ENCODE measurements around the gene OCIAD2. TPM values are rescaled to one million over a fixed set of nuclear protein-coding genes. Genes with fewer than 3 reads are reported as not detected.

The OCIAD2 gene
- total and polyA plus RNA-seq, 2 of the 8 experiments (the other 6 are each of a cell fraction or from before 2014, with no cell fraction given) = 105 to 122 TPM

GRCh38 chr4:48943387-48943786, 36.8 kb upstream of the OCIAD2 start:
- ChIA-PET POLR2A (ENCODE audit: partially characterized antibody) (no interaction called here), CTCF (ENCODE audit: partially characterized antibody) (interaction anchor here (1.0 to 5.5 kb wide), 10 partner anchors 12 to 868 kb away, joined by 3 to 101 read pairs (median 5); partner anchors contain the start of gene OCIAD2)
- Histone ChIP-seq H2AK5ac (ENCODE audit: low read depth, low read length) (no peak overlapping the region), H3K4me2 (ENCODE audit: insufficient read depth in 1 of 2, low read depth in 2 of 2, low read length in 2 of 2) (no peak overlapping the region), H3K9me3 (ENCODE audit: insufficient read depth in 2 of 2, low read depth in 1 of 2, low read length in 1 of 2) (peaks cover 0 to 3% of the 10 kb centered on the region in 2 experiments; a peak in 1 of 4 replicates), H3K4me3 (ENCODE audit: extremely low read depth in 1 of 4, insufficient read depth in 2 of 4, low read depth in 3 of 4, low read length in 4 of 4) (no peak overlapping the region), H2BK120ac (replicated peaks; ENCODE audit: low read depth, low read length) (no peak overlapping the region), H3K23ac (ENCODE audit: insufficient read length) (no peak overlapping the region), H3K9ac (replicated peaks in 1 of 4; ENCODE audit: extremely low read depth in 1 of 4, low read depth in 3 of 4, low read length in 3 of 4) (no peak overlapping the region), H2BK12ac (ENCODE audit: low read depth, low read length) (0 out of 2 replicates have a peak overlapping the region, but pooled peaks have one; percentile 78), H4K20me1 (replicated peaks in 1 of 2; ENCODE audit: control insufficient read depth in 1 of 2, insufficient read depth in 2 of 2, low read length in 2 of 2) (no peaks in the 10 kb centered on the region), H3K27ac (ENCODE audit: low read depth, low read length) (no peak overlapping the region), H2BK5ac (ENCODE audit: low read depth, low read length) (no peak overlapping the region), H3K27me3 (replicated peaks in 1 of 4; ENCODE audit: control insufficient read depth in 3 of 4, extremely low read depth in 1 of 4, insufficient read depth in 3 of 4, low read length in 3 of 4) (no peaks in the 10 kb centered on the region; a peak in 2 of 7 replicates), H2BK15ac (ENCODE audit: low read length) (no peak overlapping the region), H3K23me2 (ENCODE audit: low read depth, low read length) (no peaks in the 10 kb centered on the region), H3K79me2 (ENCODE audit: control insufficient read depth in 1 of 2, insufficient read depth in 2 of 2, low read length in 2 of 2) (no peaks in the 10 kb centered on the region), H2AFZ (ENCODE audit: low read length) (no peak overlapping the region), H2BK20ac (ENCODE audit: low read length) (no peak overlapping the region), H3K14ac (ENCODE audit: insufficient read length) (no peak overlapping the region), H3K56ac (replicated peaks; ENCODE audit: insufficient read length, low read depth, low read length) (no peak overlapping the region), H4K91ac (replicated peaks; ENCODE audit: insufficient read length, low read length) (no peak overlapping the region), H3K36me3 (ENCODE audit: control insufficient read depth in 2 of 4, insufficient read depth in 4 of 4, low read length in 3 of 4) (no peaks in the 10 kb centered on the region), H3K4me1 (replicated peaks in 1 of 4; ENCODE audit: control insufficient read depth in 3 of 4, insufficient read depth in 4 of 4, low read length in 3 of 4) (peaks cover 0 to 4% (median under 1%) of the 10 kb centered on the region in 4 experiments; a peak in 3 of 7 replicates), H3K79me1 (ENCODE audit: low read depth, low read length) (no peaks in the 10 kb centered on the region), H3K4ac (replicated peaks; ENCODE audit: insufficient read length, low read depth, low read length) (no peak overlapping the region), H4K8ac (ENCODE audit: extremely low read depth, insufficient read depth, low read length) (no peak overlapping the region), H4K5ac (ENCODE audit: insufficient read length, low read depth, low read length) (no peak overlapping the region), H3K18ac (ENCODE audit: extremely low read depth, low read length) (no peak overlapping the region)
- no peak for DNase-seq (ENCODE audit: low read depth in 1 of 2, low spot score in 2 of 2)
- FAIRE-seq = peak; percentile 63
- WGBS, 2 experiments (ENCODE audit: extremely low coverage in 1 of 2, insufficient coverage in 1 of 2, insufficient read length in 1 of 2, insufficient replicate concordance in 2 of 2, low coverage in 1 of 2, low lambda C conversion rate in 2 of 2, missing lambda C conversion rate in 1 of 2) = 36% methylated on average over 1 of the region's 1 CpG; no CpG with 5 or more reads in 1 of the 2 experiments
- TF ChIP-seq, protein P1, sequence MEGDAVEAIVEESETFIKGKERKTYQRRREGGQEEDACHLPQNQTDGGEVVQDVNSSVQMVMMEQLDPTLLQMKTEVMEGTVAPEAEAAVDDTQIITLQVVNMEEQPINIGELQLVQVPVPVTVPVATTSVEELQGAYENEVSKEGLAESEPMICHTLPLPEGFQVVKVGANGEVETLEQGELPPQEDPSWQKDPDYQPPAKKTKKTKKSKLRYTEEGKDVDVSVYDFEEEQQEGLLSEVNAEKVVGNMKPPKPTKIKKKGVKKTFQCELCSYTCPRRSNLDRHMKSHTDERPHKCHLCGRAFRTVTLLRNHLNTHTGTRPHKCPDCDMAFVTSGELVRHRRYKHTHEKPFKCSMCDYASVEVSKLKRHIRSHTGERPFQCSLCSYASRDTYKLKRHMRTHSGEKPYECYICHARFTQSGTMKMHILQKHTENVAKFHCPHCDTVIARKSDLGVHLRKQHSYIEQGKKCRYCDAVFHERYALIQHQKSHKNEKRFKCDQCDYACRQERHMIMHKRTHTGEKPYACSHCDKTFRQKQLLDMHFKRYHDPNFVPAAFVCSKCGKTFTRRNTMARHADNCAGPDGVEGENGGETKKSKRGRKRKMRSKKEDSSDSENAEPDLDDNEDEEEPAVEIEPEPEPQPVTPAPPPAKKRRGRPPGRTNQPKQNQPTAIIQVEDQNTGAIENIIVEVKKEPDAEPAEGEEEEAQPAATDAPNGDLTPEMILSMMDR (IDR thresholded peaks at IDR 0.05; ENCODE audit: control extremely low read depth in 1 of 3, insufficient read depth in 1 of 3, low read depth in 1 of 3, low read length in 3 of 3) = peak; percentile 54 to 83 (median 70)
- TF ChIP-seq RAD21 (IDR thresholded peaks at IDR 0.05 in 1 of 2, conservative IDR thresholded peaks at IDR 0.05 in 1 of 2; ENCODE audit: low read depth in 2 of 2, low read length in 2 of 2) (peak; percentile 61 to 66), CHD1 (IDR thresholded peaks at IDR 0.05; ENCODE audit: low read depth, low read length) (no peak)
